ENCODE results near the gene UTP20.

DNA sequence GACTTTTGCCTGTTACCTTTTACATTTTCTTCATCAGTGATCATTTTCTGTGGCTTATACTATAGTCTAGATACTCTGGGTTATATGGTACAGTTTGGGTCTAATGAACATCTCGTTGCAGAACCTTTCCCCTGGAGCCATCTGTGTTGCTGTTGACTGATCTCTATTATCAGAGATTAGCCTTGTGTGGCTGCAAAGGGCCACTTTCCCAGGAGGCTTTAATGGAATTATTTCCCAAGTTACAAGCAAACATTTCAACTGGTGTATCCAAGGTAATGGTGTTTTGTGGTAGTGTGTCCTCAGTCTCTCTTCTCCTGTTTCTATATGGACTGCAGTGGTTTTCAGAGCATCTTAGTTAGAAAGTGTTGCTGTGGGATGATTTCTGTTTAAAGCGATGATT lies 25.9 kb downstream of the UTP20 start:
- TF ChIP-seq, protein P1, sequence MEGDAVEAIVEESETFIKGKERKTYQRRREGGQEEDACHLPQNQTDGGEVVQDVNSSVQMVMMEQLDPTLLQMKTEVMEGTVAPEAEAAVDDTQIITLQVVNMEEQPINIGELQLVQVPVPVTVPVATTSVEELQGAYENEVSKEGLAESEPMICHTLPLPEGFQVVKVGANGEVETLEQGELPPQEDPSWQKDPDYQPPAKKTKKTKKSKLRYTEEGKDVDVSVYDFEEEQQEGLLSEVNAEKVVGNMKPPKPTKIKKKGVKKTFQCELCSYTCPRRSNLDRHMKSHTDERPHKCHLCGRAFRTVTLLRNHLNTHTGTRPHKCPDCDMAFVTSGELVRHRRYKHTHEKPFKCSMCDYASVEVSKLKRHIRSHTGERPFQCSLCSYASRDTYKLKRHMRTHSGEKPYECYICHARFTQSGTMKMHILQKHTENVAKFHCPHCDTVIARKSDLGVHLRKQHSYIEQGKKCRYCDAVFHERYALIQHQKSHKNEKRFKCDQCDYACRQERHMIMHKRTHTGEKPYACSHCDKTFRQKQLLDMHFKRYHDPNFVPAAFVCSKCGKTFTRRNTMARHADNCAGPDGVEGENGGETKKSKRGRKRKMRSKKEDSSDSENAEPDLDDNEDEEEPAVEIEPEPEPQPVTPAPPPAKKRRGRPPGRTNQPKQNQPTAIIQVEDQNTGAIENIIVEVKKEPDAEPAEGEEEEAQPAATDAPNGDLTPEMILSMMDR (IDR thresholded peaks at IDR 0.05) = no peak
- no peak for TF ChIP-seq POLR2A (IDR thresholded peaks at IDR 0.05)
